Measurements from ENCODE around the gene DROSHA.

The DROSHA gene

GRCh38 chr5:31417512-31417911 is 114.4 kb downstream of the DROSHA start:
- no peaks in the 10 kb centered on the region for H3K9me3 ChIP-seq (ENCODE audit: insufficient read depth, low read length, severe bottlenecking)
- H3K27me3 ChIP-seq (ENCODE audit: insufficient read depth, low read length, poor library complexity): no peaks in the 10 kb centered on the region
- no peak overlapping the region for H3K27ac ChIP-seq (ENCODE audit: low read length)
- H3K9ac ChIP-seq (ENCODE audit: low read depth, low read length): no peak overlapping the region
- H3K36me3 ChIP-seq (ENCODE audit: insufficient read depth, low read length): peaks cover 91% of the 10 kb centered on the region
- H3K4me2 ChIP-seq (ENCODE audit: insufficient read depth, low read length): no peak overlapping the region
- no peak for ATAC-seq (ENCODE audit: insufficient read depth, low read depth)
- no peaks in the 10 kb centered on the region for H4K20me1 ChIP-seq (ENCODE audit: insufficient read depth, low read length)
- H2AFZ ChIP-seq (ENCODE audit: low read depth, low read length): no peak overlapping the region
- TF ChIP-seq EZH2 (IDR thresholded peaks at IDR 0.05; ENCODE audit: borderline replicate concordance, low read depth, low read length, severe bottlenecking) (no peak), CTCF (IDR thresholded peaks at IDR 0.05; ENCODE audit: borderline replicate concordance, extremely low read depth, low read length, poor library complexity, severe bottlenecking) (no peak)
- H3K79me2 ChIP-seq (ENCODE audit: insufficient read depth, low read length): no peaks in the 10 kb centered on the region
- DNase-seq: no peak
- no peaks in the 10 kb centered on the region for H3K4me1 ChIP-seq (ENCODE audit: insufficient read depth, low read length)
- no peak overlapping the region for H3K4me3 ChIP-seq (ENCODE audit: low read depth in 1 of 2, low read length in 2 of 2)

- Histone ChIP-seq H2AFZ (ENCODE audit: low read depth, low read length) (no peak overlapping the region), H3K4me2 (ENCODE audit: insufficient read depth, low read length) (no peak overlapping the region), H3K79me2 (ENCODE audit: insufficient read depth, low read length) (no peaks in the 10 kb centered on the region), H3K27me3 (ENCODE audit: insufficient read depth, low read length, poor library complexity) (no peaks in the 10 kb centered on the region), H3K27ac (ENCODE audit: low read length) (no peak overlapping the region), H3K4me3 (ENCODE audit: low read depth in 1 of 2, low read length in 2 of 2) (no peak overlapping the region), H3K4me1 (ENCODE audit: insufficient read depth, low read length) (no peaks in the 10 kb centered on the region), H3K9ac (ENCODE audit: low read depth, low read length) (no peak overlapping the region), H3K9me3 (ENCODE audit: insufficient read depth, low read length, severe bottlenecking) (no peaks in the 10 kb centered on the region), H4K20me1 (ENCODE audit: insufficient read depth, low read length) (no peaks in the 10 kb centered on the region), H3K36me3 (ENCODE audit: insufficient read depth, low read length) (peaks cover 92% of the 10 kb centered on the region)
- TF ChIP-seq CTCF (IDR thresholded peaks at IDR 0.05; ENCODE audit: borderline replicate concordance, extremely low read depth, low read length, poor library complexity, severe bottlenecking): no peak
- no peak for TF ChIP-seq EZH2 (IDR thresholded peaks at IDR 0.05; ENCODE audit: borderline replicate concordance, low read depth, low read length, severe bottlenecking)
- DNase-seq (no peak), ATAC-seq (ENCODE audit: insufficient read depth, low read depth) (no peak)
Observed at GRCh38 chr5:31416547-31416946, 115.3 kb downstream of the DROSHA start.

GRCh38 chr5:31415960-31416359 is 115.9 kb downstream of the DROSHA start:
- Histone ChIP-seq H3K4me1 (ENCODE audit: insufficient read depth, low read length) (no peaks in the 10 kb centered on the region), H3K4me3 (ENCODE audit: low read depth in 1 of 2, low read length in 2 of 2) (no peak overlapping the region), H3K27ac (ENCODE audit: low read length) (no peak overlapping the region), H2AFZ (ENCODE audit: low read depth, low read length) (no peak overlapping the region), H3K27me3 (ENCODE audit: insufficient read depth, low read length, poor library complexity) (no peaks in the 10 kb centered on the region), H3K9me3 (ENCODE audit: insufficient read depth, low read length, severe bottlenecking) (no peaks in the 10 kb centered on the region), H3K9ac (ENCODE audit: low read depth, low read length) (no peak overlapping the region), H3K4me2 (ENCODE audit: insufficient read depth, low read length) (no peak overlapping the region), H3K36me3 (ENCODE audit: insufficient read depth, low read length) (peaks cover 89% of the 10 kb centered on the region), H3K79me2 (ENCODE audit: insufficient read depth, low read length) (no peaks in the 10 kb centered on the region), H4K20me1 (ENCODE audit: insufficient read depth, low read length) (no peaks in the 10 kb centered on the region)
- TF ChIP-seq EZH2 (IDR thresholded peaks at IDR 0.05; ENCODE audit: borderline replicate concordance, low read depth, low read length, severe bottlenecking) (no peak), CTCF (IDR thresholded peaks at IDR 0.05; ENCODE audit: borderline replicate concordance, extremely low read depth, low read length, poor library complexity, severe bottlenecking) (no peak)
- ATAC-seq (ENCODE audit: insufficient read depth, low read depth) (no peak), DNase-seq (no peak)

Data from DND-41 (cell line).